ENCODE data around the gene HOXD8.

HOXD8 gene

GRCh38 chr2:176167398-176167797, 37.9 kb downstream of the HOXD8 start:
- DNase-seq (ENCODE audit: low read depth), result no peak
- no peak for TF ChIP-seq CTCF (IDR thresholded peaks at IDR 0.05; ENCODE audit: insufficient read depth, low read depth, low read length, missing control alignments)
- H3K4me3 ChIP-seq (ENCODE audit: low read length), result no peak overlapping the region

- TF ChIP-seq CTCF (IDR thresholded peaks at IDR 0.05; ENCODE audit: insufficient read depth, low read depth, low read length, missing control alignments), result no peak
- H3K4me3 ChIP-seq (ENCODE audit: low read length), result no peak overlapping the region
- no peak for DNase-seq (ENCODE audit: low read depth)
Measured at GRCh38 chr2:176169181-176169580, 39.7 kb downstream of the HOXD8 start.

- DNase-seq (ENCODE audit: low read depth), result no peak
- H3K4me3 ChIP-seq (ENCODE audit: low read length), result no peak overlapping the region
- TF ChIP-seq CTCF (IDR thresholded peaks at IDR 0.05; ENCODE audit: insufficient read depth, low read depth, low read length, missing control alignments), result no peak
Measured at GRCh38 chr2:176169711-176170110, 40.2 kb downstream of the HOXD8 start.

- TF ChIP-seq CTCF (IDR thresholded peaks at IDR 0.05; ENCODE audit: insufficient read depth, low read depth, low read length, missing control alignments), result no peak
Measured at GRCh38 chr2:176170602-176171305, 41.2 kb downstream of the HOXD8 start.

GRCh38 chr2:176171351-176172006, 42.0 kb downstream of the HOXD8 start:
- no peak for TF ChIP-seq CTCF (IDR thresholded peaks at IDR 0.05; ENCODE audit: insufficient read depth, low read depth, low read length, missing control alignments)
- no peak overlapping the region for H3K4me3 ChIP-seq (ENCODE audit: low read length)
- no peak for DNase-seq (ENCODE audit: low read depth)

More at GRCh38 chr2:176170602-176171305, 41.2 kb downstream of the HOXD8 start:
- no peak for DNase-seq (ENCODE audit: low read depth)
- no peak overlapping the region for H3K4me3 ChIP-seq (ENCODE audit: low read length)

GRCh38 chr2:176172007-176172894, 42.7 kb downstream of the HOXD8 start:
- no peak overlapping the region for H3K4me3 ChIP-seq (ENCODE audit: low read length)
- TF ChIP-seq CTCF (IDR thresholded peaks at IDR 0.05; ENCODE audit: insufficient read depth, low read depth, low read length, missing control alignments), result no peak
- DNase-seq (ENCODE audit: low read depth), result no peak
